Kidney glomerular epithelial cell (primary cell): ENCODE results near the gene DDX1.
A peak's percentile ranks its signal among the peaks of the same experiment; 100 is the strongest.

Source experiments
- DNase-seq: peaks from one replicate; lab custom pipeline; 2025; lab: John Stamatoyannopoulos, UW

Gene DDX1

DNA sequence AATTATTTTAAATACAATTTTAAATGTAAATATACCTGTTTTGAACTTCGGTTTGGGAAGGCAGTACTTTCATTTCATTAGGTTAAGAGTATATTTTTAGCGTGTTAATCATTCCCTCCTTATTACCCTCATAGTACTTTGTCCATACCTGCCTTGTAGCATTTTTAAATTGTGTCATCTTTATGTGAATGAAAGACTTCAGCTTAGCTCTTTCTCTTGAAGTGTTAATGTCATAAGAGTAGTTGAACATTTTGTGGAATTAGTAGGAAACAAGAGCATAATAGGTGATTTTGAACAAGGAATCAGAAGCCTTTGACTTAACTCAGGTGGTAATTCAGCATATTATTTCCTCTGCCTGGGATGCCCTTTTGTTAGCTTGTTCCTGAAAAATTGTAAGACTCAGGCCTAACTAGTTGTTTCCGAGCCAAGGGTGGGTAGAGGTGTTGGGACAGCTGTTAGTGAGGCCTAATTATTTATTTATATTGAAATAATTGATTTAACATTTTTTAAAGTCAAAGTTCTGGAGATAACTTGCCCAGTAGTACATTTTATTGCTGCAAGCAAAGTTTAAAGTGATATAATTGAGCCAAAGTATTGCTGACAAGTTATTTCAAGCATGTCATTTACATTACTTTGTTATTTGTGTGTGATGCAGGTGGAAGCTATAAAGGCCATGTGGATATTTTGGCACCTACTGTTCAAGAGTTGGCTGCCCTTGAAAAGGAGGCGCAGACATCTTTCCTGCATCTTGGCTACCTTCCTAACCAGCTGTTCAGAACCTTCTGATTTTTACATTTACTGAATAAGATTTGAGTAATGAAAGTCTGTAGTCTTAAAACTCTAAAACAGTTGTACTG lies 38.7 kb downstream of the DDX1 start:
- DNase-seq = no peak

DNA sequence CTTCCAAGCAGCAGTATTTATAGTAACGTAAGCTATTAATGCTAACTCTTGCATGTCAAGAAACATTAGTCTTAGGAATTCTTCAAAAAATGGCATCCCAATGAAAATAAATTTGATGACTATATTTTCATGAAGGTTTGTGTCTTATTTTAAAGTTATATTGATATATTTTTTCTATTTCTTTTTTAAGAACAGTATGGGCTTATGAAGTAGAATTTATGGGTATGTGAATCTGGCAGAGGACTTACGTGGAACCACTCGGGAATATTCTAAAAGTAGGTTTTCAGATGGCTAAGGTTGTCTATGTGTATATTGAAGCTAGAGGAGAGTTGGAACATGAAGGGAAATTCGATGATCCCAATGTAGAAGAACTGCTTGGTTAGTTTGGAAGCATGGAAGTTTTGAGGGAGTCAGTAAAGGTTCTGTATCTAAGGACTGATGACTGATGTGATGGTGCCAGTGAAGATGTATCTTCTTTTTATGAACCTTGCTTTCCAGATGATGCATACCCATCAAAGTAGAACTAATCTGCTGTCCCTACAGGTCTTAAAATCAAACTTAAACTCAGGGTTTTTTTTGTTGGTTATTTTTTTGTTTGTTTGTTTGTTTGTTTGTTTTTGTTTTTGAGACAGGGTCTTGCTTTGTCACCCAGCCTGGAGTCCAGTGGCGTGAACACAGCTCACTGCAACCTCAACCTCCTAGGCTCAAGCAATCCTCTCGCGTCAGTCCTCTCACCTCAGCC lies 39.5 kb downstream of the DDX1 start:
- no peak for DNase-seq

DNA sequence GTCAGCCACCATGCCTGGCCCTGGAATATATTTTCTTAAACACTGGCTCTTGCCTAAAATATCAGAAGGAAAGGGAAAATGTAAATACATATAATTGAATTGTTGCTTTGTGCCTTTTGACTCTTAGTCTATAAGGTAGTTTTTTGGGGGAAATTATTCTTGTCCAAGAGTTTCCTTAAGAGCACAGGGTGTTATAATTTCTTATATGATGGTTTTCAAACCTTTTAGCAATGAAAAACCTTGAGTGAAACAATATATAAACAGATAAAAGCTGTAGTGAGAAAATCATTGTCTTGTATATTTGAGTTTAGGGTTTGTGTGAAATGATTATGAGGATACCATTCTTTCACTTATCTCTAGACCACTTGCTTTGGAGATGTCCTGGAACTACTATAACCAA lies 40.2 kb downstream of the DDX1 start:
- DNase-seq = no peak

DNA sequence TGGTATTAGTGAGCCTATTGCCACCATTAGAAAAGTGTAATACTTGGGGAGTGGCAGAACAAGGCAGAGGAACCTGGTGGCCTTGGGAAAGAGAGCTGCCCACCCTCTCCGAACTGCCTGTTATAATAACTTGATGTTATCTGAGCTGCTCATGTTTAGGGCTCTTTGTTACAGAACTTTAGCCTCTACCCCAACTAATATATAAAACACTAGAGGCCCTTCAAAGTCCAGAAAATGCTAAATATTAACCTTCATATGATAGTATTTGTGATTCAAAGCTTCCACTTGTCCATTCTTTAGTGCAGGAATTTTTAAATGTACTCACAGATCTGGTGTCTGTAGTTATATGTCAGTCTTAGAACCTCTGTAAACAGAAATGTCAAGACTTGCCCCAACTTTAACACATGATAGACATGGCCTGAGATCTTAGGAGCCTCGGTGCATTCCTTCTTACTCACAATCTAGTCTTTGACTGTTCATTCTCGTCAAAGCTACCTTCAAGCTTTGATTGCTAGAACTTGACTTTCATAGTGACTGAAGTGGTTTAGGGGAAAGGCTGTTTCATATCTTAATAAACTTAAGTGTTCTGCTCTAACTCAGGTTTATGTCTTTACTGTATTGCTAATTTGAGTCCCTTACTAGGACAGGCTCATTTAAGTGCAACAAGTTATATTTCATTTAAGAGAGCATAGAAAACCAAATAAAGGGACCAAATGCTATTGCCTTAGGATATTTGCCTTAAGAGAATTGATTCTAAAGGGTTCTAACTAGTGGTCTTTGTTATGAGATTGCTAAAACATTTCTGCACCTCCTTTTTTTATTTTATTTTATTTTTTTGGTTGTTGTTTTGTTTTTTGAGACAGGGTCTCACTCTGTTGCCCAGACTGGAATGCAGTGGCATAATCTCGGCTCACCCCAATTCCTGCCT lies 41.6 kb downstream of the DDX1 start:
- no peak for DNase-seq

DNA sequence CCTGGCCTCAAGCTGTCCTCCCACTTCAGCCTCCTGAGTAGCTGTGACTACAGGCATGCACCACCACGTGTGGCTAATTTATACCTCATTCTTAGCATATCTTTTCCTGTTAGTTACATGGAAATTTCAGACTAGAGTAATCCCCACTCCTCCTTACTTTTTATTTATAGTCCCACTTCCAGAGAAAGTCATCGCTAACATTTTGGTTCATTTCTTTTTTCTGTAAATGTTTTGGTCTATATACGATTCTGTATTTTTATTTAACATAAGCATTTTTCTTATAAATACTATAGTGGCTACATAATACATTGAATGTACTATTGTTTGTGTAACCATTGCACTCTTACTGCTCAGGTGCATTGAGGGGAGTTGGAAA lies 42.3 kb downstream of the DDX1 start:
- DNase-seq = no peak

DNA sequence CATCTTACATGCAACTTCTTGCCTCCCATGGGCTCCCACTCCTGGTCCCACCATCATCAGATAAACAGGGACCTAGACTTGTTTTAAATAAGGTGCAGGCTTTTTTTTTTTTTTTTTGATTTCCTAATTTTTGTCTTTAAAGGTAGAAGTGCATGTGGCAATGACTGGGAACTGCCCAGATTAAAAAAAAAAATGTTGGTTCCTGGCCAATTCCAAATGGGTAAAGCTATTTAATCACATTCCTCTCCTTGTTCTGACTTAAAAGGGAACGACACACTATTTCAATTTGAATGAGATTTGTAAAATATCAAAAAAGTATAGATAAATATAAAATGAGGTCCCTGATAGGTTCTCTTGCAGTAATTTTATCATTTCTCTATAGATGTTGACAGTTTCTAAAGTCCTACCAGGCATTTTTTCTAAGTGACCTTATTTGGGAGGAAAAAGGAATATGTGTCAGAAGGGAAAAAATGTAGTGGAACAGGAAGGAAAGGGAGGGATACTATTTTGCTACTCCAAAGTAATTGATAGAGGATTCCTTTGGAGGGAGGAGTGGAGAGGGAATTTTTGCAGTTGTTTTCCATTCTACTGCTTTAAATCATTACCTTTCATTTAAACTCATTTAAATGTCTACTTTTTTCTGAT lies 43.3 kb downstream of the DDX1 start:
- DNase-seq = peak; percentile 27

DNA sequence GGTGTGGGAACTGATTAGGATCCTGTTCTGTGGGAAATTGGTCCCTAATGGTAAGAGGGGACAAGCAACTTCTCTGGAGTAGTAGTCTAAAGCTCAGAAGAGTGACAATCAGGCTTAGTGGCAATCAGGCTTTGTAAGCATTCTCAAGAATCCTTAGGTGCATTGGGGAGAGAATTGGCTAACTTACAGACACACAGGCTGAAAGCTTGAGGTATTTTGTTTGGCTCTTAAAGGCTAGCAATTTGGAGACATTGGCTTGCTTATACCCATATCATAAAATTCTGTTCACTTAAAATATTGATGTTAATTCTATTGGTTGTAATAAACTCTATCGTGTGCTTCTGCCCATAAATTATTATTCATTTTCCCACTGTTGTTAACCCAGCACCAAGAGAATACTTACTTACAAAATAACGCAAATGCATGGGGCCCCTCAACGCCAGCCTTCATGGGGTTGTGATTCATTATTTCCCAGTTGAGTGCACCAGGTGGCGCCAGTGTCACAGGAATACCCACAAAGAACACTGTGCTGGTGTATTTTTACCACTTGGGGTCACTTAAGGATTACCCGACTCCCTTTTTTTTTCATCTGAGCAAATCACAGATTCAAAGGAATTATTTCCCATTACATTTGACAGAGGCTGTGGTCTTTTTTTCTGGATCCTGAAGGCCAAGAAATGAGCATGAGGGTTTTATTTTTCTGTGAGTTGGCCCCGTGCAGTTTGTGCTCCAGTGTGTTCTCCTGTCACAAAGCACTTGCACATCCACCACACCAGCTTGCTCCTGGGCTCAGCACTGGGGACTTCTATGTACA lies 45.5 kb downstream of the DDX1 start:
- peak; percentile 80 for DNase-seq

DNA sequence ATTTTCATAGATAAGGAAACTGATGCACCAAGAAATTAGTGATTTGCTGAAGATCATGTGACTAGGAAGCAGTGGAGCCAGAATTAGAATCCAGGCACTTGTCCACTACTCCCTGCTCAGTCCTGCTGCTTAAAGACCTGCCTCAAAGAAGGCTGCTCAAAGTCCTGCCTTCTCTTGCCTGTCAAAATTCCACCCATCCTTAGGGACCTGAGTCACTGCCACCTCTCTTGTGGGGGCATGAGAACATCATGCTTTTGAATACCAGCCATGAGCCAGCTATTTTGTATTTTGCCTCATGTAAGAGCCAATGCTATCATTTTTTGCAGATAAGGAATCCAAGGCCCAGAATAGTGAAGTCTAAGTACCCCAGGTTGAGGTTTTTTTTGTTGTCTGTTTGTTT lies 47.1 kb downstream of the DDX1 start:
- DNase-seq = peak; percentile 41

DNA sequence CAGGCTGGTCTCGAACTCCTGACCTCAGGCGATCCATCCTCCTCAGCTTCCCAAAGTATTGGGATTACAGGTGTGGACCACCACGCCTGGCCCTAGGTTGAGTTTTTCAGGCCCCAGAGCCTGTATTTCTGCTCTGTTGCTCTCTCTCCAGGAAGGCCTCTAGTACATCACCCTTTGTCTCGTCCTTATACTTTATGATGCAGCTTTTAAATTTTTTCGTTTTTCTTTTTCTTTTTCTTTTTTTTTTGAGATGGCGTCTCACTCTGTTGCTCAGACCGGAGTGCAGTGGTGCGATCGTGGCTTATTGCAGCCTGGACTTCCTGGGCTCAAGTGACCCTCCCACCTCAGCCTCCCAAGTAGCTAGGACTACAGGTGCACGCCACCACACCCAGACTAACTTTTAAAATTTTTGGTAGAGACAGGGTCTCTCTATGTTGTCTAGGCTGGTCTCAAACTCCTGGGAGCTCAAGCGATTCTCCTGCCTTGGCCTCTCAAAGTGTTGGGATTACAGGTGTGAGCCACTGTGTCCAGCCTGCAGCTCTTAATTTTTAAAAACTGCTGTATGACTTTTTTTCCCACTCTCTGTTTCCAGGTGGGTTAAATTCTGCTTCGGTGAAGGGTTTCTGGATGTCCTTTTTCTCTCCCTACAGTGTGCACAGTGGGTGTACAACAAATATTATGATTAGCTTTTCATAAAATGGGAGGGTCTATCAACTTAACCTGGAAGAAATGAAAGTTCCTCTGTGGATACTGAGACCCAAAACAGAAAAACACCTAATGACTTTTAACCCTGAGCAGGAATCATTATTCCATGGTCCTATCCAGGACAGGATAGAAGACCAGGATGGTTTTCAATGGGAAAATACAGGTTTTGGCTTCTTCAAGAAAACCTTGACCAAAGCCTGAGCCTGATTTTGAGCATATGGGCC lies 47.9 kb downstream of the DDX1 start:
- no peak for DNase-seq

DNA sequence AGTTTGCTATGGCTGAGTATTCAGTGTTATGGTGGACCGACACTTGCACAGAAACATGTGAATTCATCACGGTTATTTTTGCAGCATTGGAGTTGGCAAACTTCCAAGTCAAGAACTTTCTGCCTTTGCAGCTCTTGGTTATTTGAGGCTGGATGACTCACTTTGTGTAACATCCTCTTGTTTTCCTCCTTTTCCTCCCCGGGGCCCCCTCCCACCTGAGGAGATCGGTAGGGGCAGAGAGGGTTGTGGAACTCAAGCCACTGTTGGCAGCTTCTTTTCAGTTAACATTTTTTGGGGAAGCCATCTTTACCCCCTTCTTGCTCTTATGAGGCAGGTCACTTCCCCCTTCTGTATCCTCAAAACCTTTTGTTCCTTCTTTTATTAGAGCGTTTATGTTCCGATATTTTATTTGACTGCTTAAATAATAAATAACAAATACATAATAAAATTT lies 48.6 kb downstream of the DDX1 start:
- DNase-seq = peak; percentile 78

DNA sequence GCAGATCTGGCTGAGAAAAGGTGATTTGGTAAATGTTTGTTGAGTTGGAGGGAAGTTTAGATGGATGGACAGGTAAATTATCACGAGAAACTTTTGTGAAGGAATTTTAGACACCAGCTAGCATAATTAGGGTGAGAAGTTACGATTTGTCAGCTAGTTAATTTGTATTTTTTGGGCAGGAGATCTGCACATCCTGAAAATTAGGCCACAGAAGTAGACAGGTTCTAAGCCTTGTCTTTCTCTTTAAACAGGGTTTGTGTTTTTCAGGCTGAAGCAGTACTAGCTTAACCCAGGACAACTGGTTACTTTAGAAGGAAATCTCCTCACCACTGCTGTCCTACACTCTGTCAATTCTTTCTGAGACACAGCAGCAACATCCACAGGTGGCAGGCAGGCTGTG lies 49.1 kb downstream of the DDX1 start:
- no peak for DNase-seq

DNA sequence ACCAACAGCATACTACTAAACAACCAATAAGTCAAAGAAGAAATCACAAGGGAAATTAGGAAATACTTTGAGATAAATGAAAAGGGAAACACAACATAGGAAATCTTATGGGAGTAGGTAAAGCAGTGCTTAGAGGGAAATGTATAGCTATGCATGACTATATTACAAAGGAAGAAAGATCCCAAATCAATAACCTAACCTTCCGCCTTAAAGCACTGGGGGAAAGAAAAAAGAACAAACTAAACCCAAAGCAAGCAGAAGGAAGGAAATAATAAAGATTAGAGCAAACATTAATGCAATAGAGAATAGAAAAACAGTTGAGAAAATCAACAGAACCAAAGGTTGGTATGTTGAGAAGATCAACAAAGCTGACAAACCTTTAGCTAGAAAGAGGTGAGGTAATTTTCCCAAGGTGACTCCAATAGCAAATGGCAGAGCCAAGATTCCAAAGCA lies 49.9 kb downstream of the DDX1 start:
- no peak for DNase-seq

DNA sequence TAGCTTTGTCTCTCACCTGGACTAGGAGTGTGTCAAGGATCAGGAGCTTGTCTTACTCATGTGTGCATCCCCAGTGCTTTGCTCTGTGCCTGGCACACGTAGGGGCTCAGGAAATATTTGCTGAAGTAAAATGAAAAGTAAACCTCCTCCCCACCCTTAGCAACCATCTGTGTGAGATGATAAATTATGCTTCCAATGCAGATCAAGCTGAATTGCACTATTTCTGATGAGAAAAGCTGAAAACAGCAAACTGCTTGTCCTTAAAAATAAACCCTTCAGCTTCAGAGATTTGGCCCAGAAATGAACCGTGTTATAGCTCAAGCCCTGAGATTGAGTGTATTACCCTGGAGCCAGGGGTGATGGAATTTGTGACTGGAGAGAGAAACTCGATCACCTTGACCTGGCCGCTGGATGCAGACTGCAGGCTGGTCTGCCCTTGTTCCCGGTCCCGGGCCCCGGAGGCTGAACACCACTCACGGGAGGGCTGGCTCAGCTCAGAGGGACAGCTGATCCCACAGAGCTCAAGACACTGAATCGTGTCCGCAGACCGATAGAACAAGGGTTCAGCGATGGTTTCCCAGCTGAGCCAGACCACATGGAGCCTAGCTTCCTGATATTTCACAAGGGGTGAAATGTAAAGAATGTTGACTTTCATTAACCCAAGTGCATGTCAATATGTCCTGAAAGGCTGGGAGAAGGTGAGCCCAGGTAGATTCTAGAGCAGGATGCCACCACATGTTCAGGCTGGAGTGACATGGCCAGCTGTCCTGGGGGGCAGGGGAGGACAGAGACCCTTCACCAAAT lies 50.5 kb downstream of the DDX1 start:
- DNase-seq = no peak

DNA sequence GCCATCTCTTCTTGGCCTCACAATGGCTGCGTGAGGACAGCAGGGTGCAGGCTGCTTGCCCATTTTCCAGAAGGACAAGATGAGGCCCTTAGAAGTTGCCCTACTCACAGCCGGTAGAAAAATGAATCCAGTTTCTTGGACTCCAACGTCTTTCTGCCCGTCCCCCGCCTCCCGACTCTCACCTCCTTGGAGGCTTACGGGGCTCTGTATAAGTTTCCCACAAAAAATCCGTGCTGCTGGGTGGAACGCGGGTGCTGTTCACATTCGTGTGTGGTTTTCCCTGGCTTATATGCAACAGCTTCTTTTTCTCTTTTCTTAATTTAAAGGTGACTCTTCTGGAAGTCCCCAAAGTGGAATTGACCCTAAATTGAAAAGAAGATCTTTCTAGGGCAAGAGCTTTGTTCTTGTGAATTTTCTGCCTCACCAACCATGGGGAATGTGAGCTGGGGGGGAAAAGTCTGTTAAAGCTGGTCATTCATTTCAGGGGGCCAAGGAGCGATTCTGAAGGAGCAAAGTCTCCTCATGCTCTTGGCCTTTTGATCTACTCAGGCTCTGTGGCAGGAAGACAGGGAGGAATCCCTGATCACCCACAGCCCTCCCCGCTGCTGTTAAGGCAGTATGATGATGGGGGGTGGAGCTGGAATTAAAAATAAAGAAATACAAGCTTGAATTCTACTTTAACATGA lies 51.3 kb downstream of the DDX1 start:
- DNase-seq = peak; percentile 54

DNA sequence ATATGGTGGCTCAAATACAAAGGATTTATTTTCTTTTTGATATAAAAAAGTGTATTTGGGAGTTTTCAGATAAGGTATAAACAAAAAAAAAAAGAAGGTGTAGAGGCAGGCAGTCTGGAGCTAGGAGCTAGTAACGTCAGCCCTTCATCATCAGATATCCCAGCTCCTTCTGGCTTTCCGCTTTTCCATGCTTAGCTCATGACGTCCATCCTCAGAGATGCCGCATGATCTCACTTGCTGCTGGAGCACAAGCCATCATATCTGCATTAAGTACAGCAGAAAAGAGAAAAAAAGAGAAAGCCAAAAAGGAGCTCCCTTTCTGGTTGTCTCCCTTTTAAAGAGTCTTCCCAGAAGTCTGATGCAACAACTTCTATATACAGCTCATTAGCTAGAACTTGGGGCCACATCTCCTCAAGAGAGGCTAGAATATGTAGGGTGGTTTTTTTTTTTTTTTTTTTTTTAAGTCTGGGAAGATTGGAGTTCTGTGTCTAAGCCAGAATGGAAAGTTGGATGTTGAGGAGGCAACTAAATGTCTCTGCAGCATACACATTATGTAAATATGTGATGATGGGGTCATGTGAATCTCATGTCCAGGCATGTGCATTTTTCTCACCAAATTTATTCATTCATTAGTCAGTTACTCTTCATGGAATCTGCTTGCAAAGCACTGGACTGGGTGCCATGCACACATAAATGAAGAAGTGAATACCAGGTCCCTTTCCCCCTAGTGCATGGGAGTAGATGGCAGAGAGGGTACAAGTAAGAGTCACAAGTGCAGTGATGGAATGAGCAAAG lies 52.3 kb downstream of the DDX1 start:
- no peak for DNase-seq

DNA sequence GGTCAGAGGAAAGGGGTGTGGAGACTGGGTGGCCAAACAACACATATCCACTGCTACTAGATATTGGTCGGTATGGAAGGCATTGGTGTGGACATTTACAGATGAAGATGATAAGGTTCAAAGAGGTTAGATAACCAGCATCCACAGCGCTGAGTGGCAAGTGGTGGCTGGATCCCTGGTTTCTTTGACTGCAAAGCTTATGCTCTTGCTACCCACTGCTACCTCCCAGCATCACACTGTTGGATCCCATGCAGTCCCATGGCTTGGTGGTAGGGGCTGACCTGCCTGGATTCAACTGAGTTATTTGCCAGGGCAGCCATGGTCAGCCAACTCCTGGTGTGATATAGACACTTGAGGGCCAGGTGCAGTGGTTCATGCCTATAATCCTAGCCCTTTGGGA lies 53.6 kb downstream of the DDX1 start:
- DNase-seq = no peak

DNA sequence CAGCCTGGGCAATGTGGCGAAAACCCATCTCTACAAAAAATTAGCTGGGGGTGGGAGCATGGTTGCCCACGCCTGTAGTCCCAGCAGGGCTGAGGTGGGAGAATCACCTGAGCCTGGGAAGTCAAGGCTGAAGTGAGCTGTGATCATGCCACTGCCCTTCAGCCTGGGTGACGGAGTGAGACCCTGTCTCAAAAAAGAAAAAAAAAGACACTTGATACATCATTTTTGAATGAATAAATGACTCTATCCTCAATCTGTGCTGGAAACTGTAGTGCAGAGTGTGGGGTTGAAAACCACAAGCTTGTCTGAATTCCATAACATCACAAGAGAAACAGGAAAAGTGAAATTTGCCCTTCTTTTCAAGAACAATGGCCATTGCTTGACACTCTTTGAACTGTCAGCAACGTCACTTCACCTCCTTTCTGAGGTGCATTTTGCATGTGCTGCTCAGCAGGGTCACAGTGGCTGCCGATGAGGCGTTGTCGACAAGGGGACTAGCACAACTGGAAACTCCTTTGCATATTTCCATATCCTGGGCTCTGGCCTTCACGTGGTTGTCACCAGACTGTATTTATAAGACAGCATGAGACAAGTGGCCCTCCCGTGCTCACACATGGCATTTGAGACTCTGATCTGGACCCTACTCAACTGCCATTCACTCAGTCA lies 54.2 kb downstream of the DDX1 start:
- DNase-seq = no peak
